ENCODE measurements around the gene HS2ST1.

DNA sequence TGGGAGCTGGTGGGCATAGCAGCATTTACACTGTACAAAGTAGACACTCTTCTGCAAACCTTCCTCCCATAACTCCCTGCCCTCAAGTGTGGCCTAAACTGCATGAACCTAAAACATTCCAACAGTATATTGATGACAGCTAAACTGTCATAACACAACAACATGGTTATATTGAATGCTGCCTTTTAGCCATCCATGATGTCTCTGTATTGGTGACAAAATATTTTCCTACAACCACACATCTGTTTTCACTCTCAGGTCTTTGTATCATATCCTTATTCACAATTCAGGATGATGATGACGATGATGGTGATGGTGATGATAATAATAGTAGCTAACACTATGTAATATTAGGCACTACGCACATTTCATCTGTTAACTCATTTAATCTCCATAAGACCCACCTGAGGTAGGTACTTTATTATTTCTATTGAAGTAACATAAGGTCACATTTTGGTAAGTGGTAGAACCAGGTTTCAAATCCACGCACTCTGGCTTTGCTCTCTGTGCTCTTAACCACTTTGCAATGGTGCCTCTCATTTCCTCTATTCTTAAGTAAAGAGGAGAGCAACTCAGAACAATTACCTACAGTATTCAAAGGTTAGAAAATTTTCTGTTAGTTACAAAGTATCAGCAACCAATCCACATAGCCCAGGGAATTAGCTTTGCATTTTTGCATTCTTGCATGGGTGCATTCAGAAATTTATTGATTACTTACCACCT lies 229.1 kb downstream of the HS2ST1 start:
- TF ChIP-seq, protein P1, sequence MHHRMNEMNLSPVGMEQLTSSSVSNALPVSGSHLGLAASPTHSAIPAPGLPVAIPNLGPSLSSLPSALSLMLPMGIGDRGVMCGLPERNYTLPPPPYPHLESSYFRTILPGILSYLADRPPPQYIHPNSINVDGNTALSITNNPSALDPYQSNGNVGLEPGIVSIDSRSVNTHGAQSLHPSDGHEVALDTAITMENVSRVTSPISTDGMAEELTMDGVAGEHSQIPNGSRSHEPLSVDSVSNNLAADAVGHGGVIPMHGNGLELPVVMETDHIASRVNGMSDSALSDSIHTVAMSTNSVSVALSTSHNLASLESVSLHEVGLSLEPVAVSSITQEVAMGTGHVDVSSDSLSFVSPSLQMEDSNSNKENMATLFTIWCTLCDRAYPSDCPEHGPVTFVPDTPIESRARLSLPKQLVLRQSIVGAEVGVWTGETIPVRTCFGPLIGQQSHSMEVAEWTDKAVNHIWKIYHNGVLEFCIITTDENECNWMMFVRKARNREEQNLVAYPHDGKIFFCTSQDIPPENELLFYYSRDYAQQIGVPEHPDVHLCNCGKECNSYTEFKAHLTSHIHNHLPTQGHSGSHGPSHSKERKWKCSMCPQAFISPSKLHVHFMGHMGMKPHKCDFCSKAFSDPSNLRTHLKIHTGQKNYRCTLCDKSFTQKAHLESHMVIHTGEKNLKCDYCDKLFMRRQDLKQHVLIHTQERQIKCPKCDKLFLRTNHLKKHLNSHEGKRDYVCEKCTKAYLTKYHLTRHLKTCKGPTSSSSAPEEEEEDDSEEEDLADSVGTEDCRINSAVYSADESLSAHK (tag by site-specific recombination; IDR thresholded peaks at IDR 0.05), result no peak
- TF ChIP-seq, protein P2, sequence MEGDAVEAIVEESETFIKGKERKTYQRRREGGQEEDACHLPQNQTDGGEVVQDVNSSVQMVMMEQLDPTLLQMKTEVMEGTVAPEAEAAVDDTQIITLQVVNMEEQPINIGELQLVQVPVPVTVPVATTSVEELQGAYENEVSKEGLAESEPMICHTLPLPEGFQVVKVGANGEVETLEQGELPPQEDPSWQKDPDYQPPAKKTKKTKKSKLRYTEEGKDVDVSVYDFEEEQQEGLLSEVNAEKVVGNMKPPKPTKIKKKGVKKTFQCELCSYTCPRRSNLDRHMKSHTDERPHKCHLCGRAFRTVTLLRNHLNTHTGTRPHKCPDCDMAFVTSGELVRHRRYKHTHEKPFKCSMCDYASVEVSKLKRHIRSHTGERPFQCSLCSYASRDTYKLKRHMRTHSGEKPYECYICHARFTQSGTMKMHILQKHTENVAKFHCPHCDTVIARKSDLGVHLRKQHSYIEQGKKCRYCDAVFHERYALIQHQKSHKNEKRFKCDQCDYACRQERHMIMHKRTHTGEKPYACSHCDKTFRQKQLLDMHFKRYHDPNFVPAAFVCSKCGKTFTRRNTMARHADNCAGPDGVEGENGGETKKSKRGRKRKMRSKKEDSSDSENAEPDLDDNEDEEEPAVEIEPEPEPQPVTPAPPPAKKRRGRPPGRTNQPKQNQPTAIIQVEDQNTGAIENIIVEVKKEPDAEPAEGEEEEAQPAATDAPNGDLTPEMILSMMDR (tag by site-specific recombination; IDR thresholded peaks at IDR 0.05), result no peak
- no peak for TF ChIP-seq ZNF248 (tag by site-specific recombination; IDR thresholded peaks at IDR 0.05)
- TF ChIP-seq SALL2 (tag by site-specific recombination; IDR thresholded peaks at IDR 0.05; ENCODE audit: borderline replicate concordance), result no peak
- no peak for TF ChIP-seq ZNF449 (tag by site-specific recombination; IDR thresholded peaks at IDR 0.05)
- no peak for TF ChIP-seq ZNF548 (tag by site-specific recombination; IDR thresholded peaks at IDR 0.05)
- no peak for TF ChIP-seq ZBTB8A (tag by site-specific recombination; IDR thresholded peaks at IDR 0.05)
- TF ChIP-seq ZNF792 (tag by site-specific recombination; IDR thresholded peaks at IDR 0.05), result no peak
- no peak for TF ChIP-seq ZNF211 (tag by site-specific recombination; IDR thresholded peaks at IDR 0.05; ENCODE audit: low read depth)
- no peak for TF ChIP-seq ZNF221 (tag by site-specific recombination; IDR thresholded peaks at IDR 0.05; ENCODE audit: borderline replicate concordance)
- no peak for TF ChIP-seq ZNF768 (tag by site-specific recombination; IDR thresholded peaks at IDR 0.05)
- no peak for TF ChIP-seq AEBP2 (tag by site-specific recombination; IDR thresholded peaks at IDR 0.05; ENCODE audit: borderline replicate concordance)
- no peak for TF ChIP-seq HOXC10 (CRISPR knock-in tag; IDR thresholded peaks at IDR 0.05)
